MM.1S (cell line): ENCODE data around the gene DUOXA2.

Source experiments
- DNase-seq: peaks from one replicate; pipeline ENCODE4 v3.0.0-alpha.2; 2015
- H2AFZ ChIP-seq: fragments of 300-600 bp; sonication (generic); 2 replicates; pipeline ENCODE4 v1.6.0; 2016; ENCODE audit warnings: antibody characterized with exemption, low read length
- H3F3A ChIP-seq: fragments of 300-600 bp; sonication (generic); 2 replicates; pipeline ENCODE4 v1.6.1; 2016; ENCODE audit warnings: mild to moderate bottlenecking, antibody characterized with exemption, low read length, moderate library complexity, mixed read lengths; ENCODE audit not compliant: insufficient read depth
- H3K27ac ChIP-seq: fragments of 300-600 bp; sonication (generic); 2 replicates; pipeline ENCODE4 v1.5.1; 2016; ENCODE audit warnings: mild to moderate bottlenecking, low read length
- H3K27me3 ChIP-seq: fragments of 300-600 bp; sonication (generic); replicated peaks from 2 replicates; pipeline ENCODE4 v1.6.0; 2016; ENCODE audit warnings: low read length; ENCODE audit not compliant: insufficient read depth
- H3K36me3 ChIP-seq: fragments of 300-600 bp; sonication (generic); replicated peaks from 2 replicates; pipeline ENCODE4 v1.6.1; 2016; ENCODE audit warnings: mild to moderate bottlenecking, low read length, mixed read lengths; ENCODE audit not compliant: insufficient read depth
- H3K4me1 ChIP-seq: fragments of 300-600 bp; sonication (generic); 2 replicates; pipeline ENCODE4 v1.6.1; 2016; ENCODE audit warnings: low read length, mixed read lengths
- H3K4me2 ChIP-seq: fragments of 300-600 bp; sonication (generic); 2 replicates; pipeline ENCODE4 v1.6.0; 2016; ENCODE audit warnings: low read depth, low read length
- H3K4me3 ChIP-seq: fragments of 300-600 bp; sonication (generic); 2 replicates; pipeline ENCODE4 v1.5.1; 2016; ENCODE audit warnings: low read length, mixed read lengths
- H3K79me2 ChIP-seq: fragments of 300-600 bp; sonication (generic); 2 replicates; pipeline ENCODE4 v1.6.1; 2016; ENCODE audit warnings: mixed run types, low read length, mixed read lengths
- H3K9ac ChIP-seq: fragments of 300-600 bp; sonication (generic); 2 replicates; pipeline ENCODE4 v1.6.1; 2016; ENCODE audit warnings: low read length, mixed read lengths
- H3K9me2 ChIP-seq: fragments of 300-600 bp; sonication (generic); replicated peaks from 2 replicates; pipeline ENCODE4 v1.6.1; 2016; ENCODE audit warnings: mild to moderate bottlenecking, low read length, mixed read lengths; ENCODE audit not compliant: insufficient read depth
- H3K9me3 ChIP-seq: fragments of 300-600 bp; sonication (generic); replicated peaks from 2 replicates; pipeline ENCODE4 v1.6.1; 2016; ENCODE audit warnings: mild to moderate bottlenecking, low read length, mixed read lengths; ENCODE audit not compliant: insufficient read depth
- H4K20me1 ChIP-seq: fragments of 300-600 bp; sonication (generic); 2 replicates; pipeline ENCODE4 v1.6.1; 2016; ENCODE audit warnings: mild to moderate bottlenecking, low read length, moderate library complexity, mixed read lengths; ENCODE audit not compliant: insufficient read depth
- CTCF ChIP-seq: fragments of 300-600 bp; sonication (generic); IDR thresholded peaks from 2 replicates; pipeline ENCODE4 v1.5.1; 2016; ENCODE audit warnings: antibody characterized with exemption, low read length, mixed read lengths
- EZH2 ChIP-seq: fragments of 300-600 bp; sonication (generic); optimal IDR thresholded peaks from 2 replicates; pipeline ENCODE3; 2017; ENCODE audit warnings: low read depth, mild to moderate bottlenecking, antibody characterized with exemption, low read length, mixed read lengths
- EZH2phosphoT487 ChIP-seq: fragments of 300-600 bp; sonication (generic); IDR thresholded peaks from 2 replicates; pipeline ENCODE4 v1.6.1; 2018; ENCODE audit warnings: antibody characterized with exemption, low read length

DUOXA2 gene

GRCh38 chr15:45150997-45151396, 36.9 kb downstream of the DUOXA2 start:
- H4K20me1 ChIP-seq, result no peaks in the 10 kb centered on the region
- H3K27me3 ChIP-seq, result no peaks in the 10 kb centered on the region
- no peak for TF ChIP-seq EZH2
- TF ChIP-seq CTCF, result no peak
- H3K9me3 ChIP-seq, result no peaks in the 10 kb centered on the region
- H3K9me2 ChIP-seq, result no peaks in the 10 kb centered on the region
- no peak overlapping the region for H3K4me2 ChIP-seq
- no peak for DNase-seq
- no peak overlapping the region for H3K9ac ChIP-seq
- no peaks in the 10 kb centered on the region for H3K79me2 ChIP-seq
- no peak overlapping the region for H3K4me3 ChIP-seq
- H3K4me1 ChIP-seq, result no peaks in the 10 kb centered on the region
- H3K27ac ChIP-seq, result no peak overlapping the region
- H3K36me3 ChIP-seq, result no peaks in the 10 kb centered on the region
- no peaks in the 10 kb centered on the region for H3F3A ChIP-seq
- H2AFZ ChIP-seq, result no peak overlapping the region

GRCh38 chr15:45151998-45152828, 38.1 kb downstream of the DUOXA2 start:
- Histone ChIP-seq H3F3A (no peaks in the 10 kb centered on the region), H3K9me3 (no peaks in the 10 kb centered on the region), H3K9ac (no peak overlapping the region), H3K79me2 (no peaks in the 10 kb centered on the region), H3K36me3 (no peaks in the 10 kb centered on the region), H3K4me2 (no peak overlapping the region), H3K27me3 (no peaks in the 10 kb centered on the region), H3K9me2 (no peaks in the 10 kb centered on the region), H3K27ac (no peak overlapping the region), H3K4me1 (no peaks in the 10 kb centered on the region), H3K4me3 (no peak overlapping the region), H4K20me1 (no peaks in the 10 kb centered on the region), H2AFZ (no peak overlapping the region)
- DNase-seq, result no peak
- TF ChIP-seq EZH2, result no peak
- no peak for TF ChIP-seq EZH2phosphoT487
- no peak for TF ChIP-seq CTCF

DNA sequence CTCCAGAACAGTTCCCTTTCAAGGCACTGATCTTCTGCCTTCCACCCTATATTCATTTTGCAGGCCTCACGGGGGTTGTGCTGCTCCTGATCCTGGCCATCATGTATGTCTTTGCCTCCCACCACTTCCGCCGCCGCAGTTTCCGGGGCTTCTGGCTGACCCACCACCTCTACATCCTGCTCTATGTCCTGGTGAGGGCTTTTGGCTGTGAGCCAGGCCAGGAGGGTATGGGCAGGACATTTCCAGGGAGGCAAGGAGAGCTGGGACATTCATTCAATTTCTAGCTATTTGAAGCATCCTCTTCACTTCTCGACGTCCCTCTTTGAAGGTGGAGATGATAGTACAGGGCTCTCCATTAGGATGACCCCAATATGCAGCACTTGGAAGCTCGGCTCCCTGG, 41.6 kb downstream of the DUOXA2 start:
- Histone ChIP-seq H3K4me2 (no peak overlapping the region), H3K27ac (no peak overlapping the region)

More for the DNA sequence above, 41.6 kb downstream of the DUOXA2 start:
- Histone ChIP-seq H3F3A (no peaks in the 10 kb centered on the region), H3K36me3 (no peaks in the 10 kb centered on the region), H3K27me3 (no peaks in the 10 kb centered on the region), H3K9me3 (no peaks in the 10 kb centered on the region), H4K20me1 (no peaks in the 10 kb centered on the region), H3K9me2 (no peaks in the 10 kb centered on the region), H2AFZ (no peak overlapping the region), H3K79me2 (no peaks in the 10 kb centered on the region), H3K4me1 (no peaks in the 10 kb centered on the region), H3K9ac (no peak overlapping the region), H3K4me3 (no peak overlapping the region)
- TF ChIP-seq CTCF, result no peak
- no peak for TF ChIP-seq EZH2phosphoT487
- no peak for TF ChIP-seq EZH2
- DNase-seq, result no peak
